ENCODE measurements around the gene STX1A. TPM values are rescaled to one million over a fixed set of nuclear protein-coding genes. Genes with fewer than 3 reads are reported as not detected.

STX1A gene
- total and polyA plus RNA-seq, 2 of the 4 experiments (the other 2 are of a cell fraction), result 9.3 to 22.0 TPM

- Histone ChIP-seq H3K9ac (ENCODE audit: low read depth, low read length) (no peak overlapping the region), H3K79me1 (ENCODE audit: low read depth in 1 of 2, low read length in 2 of 2) (peaks cover 5 to 27% of the 10 kb centered on the region in 2 experiments; a peak in 3 of 4 replicates), H3K23ac (ENCODE audit: low read depth, low read length) (no peak overlapping the region), H3K4me3 (ENCODE audit: insufficient read depth, low read depth, low read length) (no peak overlapping the region), H3K27ac (ENCODE audit: insufficient read depth, low read length) (no peak overlapping the region), H3K4me1 (ENCODE audit: control insufficient read depth, insufficient read depth, low read length) (peaks cover 7% of the 10 kb centered on the region), H2AK9ac (replicated peaks; ENCODE audit: low read depth, low read length, poor library complexity) (no peak overlapping the region), H2AFZ (replicated peaks; ENCODE audit: low read length, poor library complexity) (no peak overlapping the region), H3K4me2 (ENCODE audit: low read depth, low read length) (no peak overlapping the region), H4K5ac (ENCODE audit: low read depth, low read length) (no peak overlapping the region), H3K27me3 (ENCODE audit: control insufficient read depth, insufficient read depth, low read length) (no peaks in the 10 kb centered on the region), H3K14ac (replicated peaks; ENCODE audit: low read depth, low read length) (no peak overlapping the region), H3K36me3 (ENCODE audit: control insufficient read depth, insufficient read depth, low read length) (0 out of 2 replicates have a peak, but pooled peaks cover 6% of the 10 kb centered on the region), H4K91ac (ENCODE audit: insufficient read depth, low read depth, low read length) (no peak overlapping the region), H3K9me3 (ENCODE audit: control insufficient read depth, insufficient read depth, low read length) (no peaks in the 10 kb centered on the region), H4K20me1 (ENCODE audit: insufficient read depth, low read length) (peaks cover 3% of the 10 kb centered on the region; the same call in 1 of the 2 replicates), H4K8ac (ENCODE audit: low read depth in 2 of 2, low read length in 2 of 2) (no peak overlapping the region; a peak in 1 of 4 replicates), H2AK5ac (ENCODE audit: low read depth, low read length) (no peak overlapping the region), H3K56ac (ENCODE audit: extremely low read depth, insufficient read depth, low read length) (no peak overlapping the region), H3K18ac (ENCODE audit: low read depth, low read length) (no peak overlapping the region), H2BK20ac (ENCODE audit: low read depth, low read length) (no peak overlapping the region), H2BK5ac (ENCODE audit: low read depth, low read length, poor library complexity, severe bottlenecking) (no peak overlapping the region), H2BK120ac (ENCODE audit: low read depth, low read length) (no peak overlapping the region), H2BK15ac (ENCODE audit: low read depth, low read length) (no peak overlapping the region), H3K4ac (ENCODE audit: low read depth, low read length) (no peak overlapping the region), H3K9me1 (ENCODE audit: insufficient read depth, low read length) (peaks cover 8% of the 10 kb centered on the region)
- ATAC-seq (ENCODE audit: low read depth) (no peak), DNase-seq (no peak)
- TF ChIP-seq SMC3 (IDR thresholded peaks at IDR 0.05; ENCODE audit: low read depth, low read length) (no peak), MAZ (IDR thresholded peaks at IDR 0.05; ENCODE audit: borderline replicate concordance, low read depth, low read length) (no peak), MAFK (IDR thresholded peaks at IDR 0.05; ENCODE audit: low read depth, low read length) (no peak), POLR2A (IDR thresholded peaks at IDR 0.05; ENCODE audit: low read depth, low read length) (no peak), USF2 (IDR thresholded peaks at IDR 0.05; ENCODE audit: low read depth, low read length) (no peak), MXI1 (IDR thresholded peaks at IDR 0.05; ENCODE audit: borderline replicate concordance, low read depth, low read length) (no peak)
- ChIA-PET POLR2A (ENCODE audit: unreplicated experiment) (no interaction called here), CTCF (interaction anchor here (0.6 kb wide), 1 partner anchor 49 kb away, joined by 5 read pairs; no protein-coding TSS in a partner anchor)
- no TSS peak for BruUV-seq (replicated peaks)
- intact Hi-C loops (cut with micrococcal nuclease) (loop anchor here (5.0 kb wide), 1 partner anchor 117 kb away; no protein-coding TSS in a partner anchor), in situ Hi-C loops (cut with MboI; ENCODE audit: low sequenced_read_pairs) (no loop called here), dilution Hi-C loops (cut with HindIII; ENCODE audit: low sequenced_read_pairs, unreplicated experiment) (no loop called here)
- 100% methylated on average over 4 of the region's 8 CpGs; no CpG with 5 or more reads in 1 of the 2 experiments for WGBS, 2 experiments (ENCODE audit: extremely low coverage in 2 of 2, insufficient read length in 1 of 2)
Observed at GRCh38 chr7:73735528-73735905, 16.0 kb upstream of the STX1A start.
